MG63 (cell line): ENCODE data around the gene TPGS2. TPM values are rescaled to one million over a fixed set of nuclear protein-coding genes. Genes with fewer than 3 reads are reported as not detected.
"Not testable (repeated sequence)": the region's sequence is repeated elsewhere in the genome, so short reads cannot be mapped to it uniquely, and the experiment has no call there.

ENCODE experiments used
- DNase-seq: peaks from one replicate; pipeline ENCODE4 v3.0.0-alpha.2; 2020
- H3K27me3 ChIP-seq: fragments of 250-450 bp; sonication (Bioruptor Pico); 2 replicates; pipeline ENCODE4 v1.5.1; 2020; ENCODE audit warnings: mild to moderate bottlenecking, moderate library complexity
- H3K36me3 ChIP-seq: fragments of 250-450 bp; sonication (Bioruptor Pico); 2 replicates; pipeline ENCODE4 v1.5.1; 2020; ENCODE audit warnings: mild to moderate bottlenecking, moderate library complexity
- H3K4me3 ChIP-seq: fragments of 250-450 bp; sonication (Bioruptor Pico); 2 replicates; pipeline ENCODE4 v1.5.1; 2020; ENCODE audit warnings: mild to moderate bottlenecking, moderate library complexity
- H3K9me3 ChIP-seq: fragments of 250-450 bp; sonication (Bioruptor Pico); 2 replicates; pipeline ENCODE4 v1.5.1; 2020; ENCODE audit warnings: mild to moderate bottlenecking, moderate library complexity
- total RNA-seq: library from RNA; depleted of rRNA; stranded (reverse); fragments of >200 nt; shearing (Covaris generic); gene quantifications from 2 replicates; pipeline ENCODE4 v1.2.3, GENCODE V29; 2014; ENCODE audit warnings: low replicate concordance; rRNA removed

Gene TPGS2, protein sequence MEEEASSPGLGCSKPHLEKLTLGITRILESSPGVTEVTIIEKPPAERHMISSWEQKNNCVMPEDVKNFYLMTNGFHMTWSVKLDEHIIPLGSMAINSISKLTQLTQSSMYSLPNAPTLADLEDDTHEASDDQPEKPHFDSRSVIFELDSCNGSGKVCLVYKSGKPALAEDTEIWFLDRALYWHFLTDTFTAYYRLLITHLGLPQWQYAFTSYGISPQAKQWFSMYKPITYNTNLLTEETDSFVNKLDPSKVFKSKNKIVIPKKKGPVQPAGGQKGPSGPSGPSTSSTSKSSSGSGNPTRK
- total RNA-seq, result 127 and 137 TPM in 2 replicates

DNA sequence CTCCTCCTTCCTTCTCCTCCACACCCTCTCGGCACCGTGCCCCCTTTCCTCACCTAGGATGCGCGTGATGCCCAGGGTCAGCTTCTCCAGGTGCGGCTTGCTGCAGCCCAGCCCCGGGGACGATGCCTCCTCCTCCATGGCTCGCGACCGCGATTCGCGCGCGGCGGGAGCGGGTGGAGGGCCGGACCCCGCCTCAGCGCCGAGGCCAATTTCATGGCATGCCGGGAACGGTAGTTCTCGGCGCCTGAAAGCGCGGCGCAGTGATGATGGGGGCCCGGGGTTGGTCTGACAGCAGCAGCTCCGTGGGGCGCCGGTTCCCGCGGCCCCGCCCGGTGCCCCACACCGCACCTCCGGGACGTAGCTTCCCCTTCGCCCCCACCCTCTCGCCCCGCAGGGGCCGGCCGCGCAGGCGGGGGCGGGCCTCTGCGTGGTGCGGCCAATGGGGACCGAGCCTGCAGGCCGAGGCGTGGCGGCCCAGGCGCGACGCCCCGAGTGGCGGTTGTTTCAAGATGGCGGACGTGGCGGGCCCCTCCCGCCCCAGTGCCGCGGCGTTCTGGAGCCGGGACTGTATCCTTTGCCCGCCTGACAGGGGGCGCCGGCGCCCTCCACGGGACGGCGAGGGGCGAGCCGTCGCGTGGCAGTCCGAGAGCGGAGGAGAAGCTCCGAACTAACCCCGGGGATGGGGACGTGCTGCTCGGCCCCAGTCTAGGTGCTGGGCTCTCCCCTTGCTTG lies at the start of gene TPGS2, which contains the start of gene KIAA1328:
TSS of gene TPGS2 (minus strand) at position 373 of the 732 bp plus-strand sequence. CDS start at position 138, 235 bp downstream.
TSS of gene KIAA1328 (plus strand) at position 498 of the 732 bp plus-strand sequence. CDS start at position 510, 12 bp downstream.
- peak; percentile 88 for DNase-seq
- peaks cover 2% of the 10 kb centered on the region for H3K36me3 ChIP-seq
- peak within 1 kb of the TSS; percentile 97 for H3K4me3 ChIP-seq
- H3K9me3 ChIP-seq, result no peaks in the 10 kb centered on the region
- no peaks in the 10 kb centered on the region for H3K27me3 ChIP-seq

DNA sequence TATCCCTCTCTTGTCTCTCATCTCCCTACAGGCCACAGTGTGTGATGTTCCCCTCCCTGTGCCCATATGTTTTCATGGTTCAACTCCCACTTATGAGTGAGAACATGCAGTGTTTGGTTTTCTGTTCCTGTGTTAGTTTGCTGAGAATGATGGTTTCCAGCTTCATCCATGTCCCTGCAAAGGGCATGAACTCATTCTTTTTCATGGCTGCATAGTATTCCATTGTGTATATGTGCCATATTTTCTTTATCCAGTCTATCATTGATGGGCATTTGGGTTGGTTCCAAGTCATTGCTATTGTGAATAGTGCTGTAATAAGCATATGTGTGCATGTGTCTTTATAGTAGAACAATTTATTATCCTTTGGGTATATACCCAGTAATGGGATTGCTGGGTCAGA lies 45.0 kb upstream of the TPGS2 start:
- DNase-seq, result not testable (repeated sequence)

DNA sequence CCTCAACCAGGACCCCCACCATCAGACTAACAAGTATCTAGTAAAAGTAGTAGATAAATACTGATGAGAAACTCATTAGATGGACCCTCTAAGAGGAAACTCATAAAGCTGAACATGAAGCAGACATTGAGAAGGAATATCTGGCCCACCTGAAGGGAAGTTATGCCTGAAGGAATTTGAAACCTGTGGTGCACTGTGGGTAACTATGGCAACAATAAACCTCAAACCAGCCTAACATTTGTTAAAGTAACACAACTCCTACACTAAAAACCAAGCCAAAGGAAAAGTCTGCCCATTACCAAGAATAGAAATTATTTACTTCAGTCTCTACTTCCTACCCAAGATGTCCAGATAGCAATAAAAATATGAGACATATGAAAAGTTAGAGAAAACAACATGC lies 43.5 kb upstream of the TPGS2 start:
- H3K4me3 ChIP-seq, result no peak overlapping the region
- no peaks in the 10 kb centered on the region for H3K9me3 ChIP-seq
- H3K36me3 ChIP-seq, result no peaks in the 10 kb centered on the region
- no peak for DNase-seq
- H3K27me3 ChIP-seq, result no peaks in the 10 kb centered on the region

More for the DNA sequence above, 45.0 kb upstream of the TPGS2 start:
- H3K27me3 ChIP-seq, H3K9me3 ChIP-seq, H3K4me3 ChIP-seq, H3K36me3 ChIP-seq: not testable (repeated sequence)

DNA sequence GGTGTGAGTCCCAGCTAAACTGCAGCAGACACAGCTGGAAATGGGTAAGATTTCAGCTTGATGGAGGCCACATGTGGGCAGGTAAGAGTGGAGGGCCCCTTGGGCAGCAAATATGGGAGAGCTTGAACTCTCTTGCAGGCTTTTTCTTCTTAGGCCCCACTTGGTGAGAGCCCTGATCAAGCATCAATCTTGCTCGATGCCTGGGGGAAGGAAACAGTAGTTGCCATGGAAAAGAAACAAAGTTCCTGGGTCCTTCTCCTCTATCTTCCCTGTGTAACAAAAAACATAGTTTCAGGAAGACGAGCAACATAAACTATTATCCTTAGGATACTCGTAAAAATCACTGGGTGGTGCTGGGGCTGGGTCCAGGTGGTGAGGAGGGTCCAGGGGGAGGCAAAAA lies 43.0 kb upstream of the TPGS2 start:
- no peaks in the 10 kb centered on the region for H3K36me3 ChIP-seq
- no peak for DNase-seq

DNA sequence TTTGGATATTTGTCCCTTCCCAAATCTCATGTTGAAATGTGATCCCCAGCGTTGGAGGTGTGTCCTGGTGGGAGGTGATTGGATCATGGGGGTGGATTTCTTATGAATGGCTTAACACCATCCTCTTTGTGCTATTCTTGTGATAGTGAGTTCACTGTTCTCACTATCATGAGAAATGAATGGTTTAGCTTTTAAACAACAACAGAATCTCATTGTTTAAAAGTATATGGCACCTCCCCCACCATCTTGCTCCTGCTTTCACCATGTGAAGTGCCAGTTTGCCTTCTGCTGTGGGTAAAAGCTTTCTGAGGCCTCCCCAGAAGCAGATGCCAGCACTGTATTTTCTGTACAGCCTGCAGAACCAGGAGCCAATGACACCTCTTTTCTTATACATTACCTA lies 38.3 kb upstream of the TPGS2 start:
- Histone ChIP-seq H3K27me3 (no peaks in the 10 kb centered on the region), H3K36me3 (no peaks in the 10 kb centered on the region), H3K9me3 (no peaks in the 10 kb centered on the region), H3K4me3 (no peak overlapping the region)
- DNase-seq, result no peak

More for the DNA sequence above, 43.0 kb upstream of the TPGS2 start:
- Histone ChIP-seq H3K9me3 (no peaks in the 10 kb centered on the region), H3K4me3 (no peak overlapping the region), H3K27me3 (no peaks in the 10 kb centered on the region)

DNA sequence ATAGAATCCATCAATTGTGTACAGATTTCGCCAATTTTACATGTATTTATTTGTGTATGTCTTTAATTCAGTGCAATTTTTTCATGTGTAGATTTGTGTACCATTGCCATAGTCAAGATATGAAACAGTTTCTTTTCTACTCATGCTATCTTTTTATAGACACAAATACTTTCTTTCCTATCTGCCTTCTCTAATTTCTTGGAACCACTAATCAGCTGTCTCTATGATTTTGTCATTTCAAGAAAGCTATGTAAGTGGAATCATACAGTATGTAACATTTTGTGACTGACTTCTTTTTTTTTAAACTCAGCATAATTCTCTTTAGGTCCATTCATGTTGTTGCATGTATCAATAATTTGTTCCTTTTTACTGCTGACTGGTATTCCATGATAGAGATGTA lies 33.4 kb upstream of the TPGS2 start:
- DNase-seq, result no peak
- Histone ChIP-seq H3K27me3 (no peaks in the 10 kb centered on the region), H3K4me3 (no peak overlapping the region), H3K36me3 (no peaks in the 10 kb centered on the region), H3K9me3 (no peaks in the 10 kb centered on the region)

DNA sequence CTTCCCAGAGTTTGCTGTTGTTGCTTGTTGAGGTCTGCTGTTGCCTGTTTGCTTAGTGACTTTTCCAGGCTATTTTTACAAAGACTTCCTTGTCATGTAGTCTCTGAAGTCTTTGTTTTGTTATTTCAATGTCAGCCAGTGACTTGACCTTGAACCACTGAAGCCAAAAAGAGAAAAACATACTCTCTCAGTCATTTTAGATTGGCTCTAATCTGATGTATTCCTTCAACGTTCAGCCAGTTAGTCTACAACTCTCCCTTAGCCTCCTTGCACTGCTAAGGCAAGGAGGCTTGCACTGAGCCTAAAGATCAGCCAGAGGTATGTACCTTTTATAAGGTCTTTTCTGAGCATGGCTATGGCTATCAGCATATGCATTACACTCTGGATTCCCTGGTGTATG lies 28.0 kb upstream of the TPGS2 start:
- Histone ChIP-seq H3K27me3 (no peaks in the 10 kb centered on the region), H3K9me3 (peaks cover 4% of the 10 kb centered on the region), H3K4me3 (no peak overlapping the region), H3K36me3 (no peaks in the 10 kb centered on the region)
- DNase-seq, result no peak

DNA sequence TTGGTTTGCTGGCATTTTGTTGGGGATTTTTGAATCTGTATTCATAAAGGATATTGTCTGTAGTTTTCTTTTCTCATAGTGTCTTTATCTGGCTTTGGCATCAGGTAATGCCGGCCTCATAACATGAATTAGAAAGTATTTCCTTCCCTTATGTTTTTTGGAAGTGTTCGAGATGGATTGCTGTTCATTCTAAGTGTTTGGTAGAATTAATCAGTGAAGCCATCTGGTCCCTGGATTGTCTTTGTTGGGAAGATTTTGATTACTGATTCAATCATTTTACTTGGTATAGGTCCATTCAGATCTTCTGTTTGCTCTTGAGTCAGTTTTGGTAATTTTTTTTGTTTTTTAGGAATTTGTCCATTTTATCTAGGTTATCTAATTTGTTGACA lies 22.4 kb upstream of the TPGS2 start:
- Histone ChIP-seq H3K36me3 (no peaks in the 10 kb centered on the region), H3K4me3 (no peak overlapping the region), H3K27me3 (no peaks in the 10 kb centered on the region), H3K9me3 (peaks cover 6% of the 10 kb centered on the region)
- no peak for DNase-seq

DNA sequence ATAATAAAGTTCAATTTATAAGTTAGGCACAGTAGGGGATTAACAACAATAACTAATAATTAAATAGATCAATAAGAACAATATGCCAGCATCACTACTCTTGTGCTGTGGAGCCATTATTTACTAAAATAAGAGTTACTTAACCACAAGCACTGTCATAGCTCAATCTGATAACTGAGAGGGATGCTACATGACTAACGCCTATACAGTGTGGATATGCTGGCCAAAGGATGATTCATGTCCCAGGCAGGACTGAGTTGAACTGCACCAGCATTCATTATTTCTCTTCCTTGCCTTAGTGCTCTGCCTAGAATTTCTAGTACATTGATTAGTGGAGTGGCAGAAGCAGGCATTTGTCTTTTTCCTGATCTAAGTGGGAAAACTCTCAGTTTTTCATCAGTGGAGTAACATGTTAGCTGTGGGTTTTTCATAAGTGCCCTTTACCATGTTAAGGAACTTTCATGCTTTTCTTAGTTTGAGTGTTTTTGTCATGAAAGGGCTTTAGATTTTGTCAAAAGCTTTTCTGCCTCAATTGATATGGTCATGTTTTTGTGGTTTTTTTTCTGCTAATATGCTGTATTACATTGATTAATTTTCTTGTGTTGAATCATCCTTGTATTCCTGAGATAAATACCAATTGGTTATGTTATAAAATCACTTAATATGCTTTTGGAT lies 21.9 kb upstream of the TPGS2 start:
- H3K27me3 ChIP-seq, result no peaks in the 10 kb centered on the region
- peaks cover 6% of the 10 kb centered on the region for H3K9me3 ChIP-seq
- no peak overlapping the region for H3K4me3 ChIP-seq
- peak; percentile 73 for DNase-seq
- H3K36me3 ChIP-seq, result no peaks in the 10 kb centered on the region

DNA sequence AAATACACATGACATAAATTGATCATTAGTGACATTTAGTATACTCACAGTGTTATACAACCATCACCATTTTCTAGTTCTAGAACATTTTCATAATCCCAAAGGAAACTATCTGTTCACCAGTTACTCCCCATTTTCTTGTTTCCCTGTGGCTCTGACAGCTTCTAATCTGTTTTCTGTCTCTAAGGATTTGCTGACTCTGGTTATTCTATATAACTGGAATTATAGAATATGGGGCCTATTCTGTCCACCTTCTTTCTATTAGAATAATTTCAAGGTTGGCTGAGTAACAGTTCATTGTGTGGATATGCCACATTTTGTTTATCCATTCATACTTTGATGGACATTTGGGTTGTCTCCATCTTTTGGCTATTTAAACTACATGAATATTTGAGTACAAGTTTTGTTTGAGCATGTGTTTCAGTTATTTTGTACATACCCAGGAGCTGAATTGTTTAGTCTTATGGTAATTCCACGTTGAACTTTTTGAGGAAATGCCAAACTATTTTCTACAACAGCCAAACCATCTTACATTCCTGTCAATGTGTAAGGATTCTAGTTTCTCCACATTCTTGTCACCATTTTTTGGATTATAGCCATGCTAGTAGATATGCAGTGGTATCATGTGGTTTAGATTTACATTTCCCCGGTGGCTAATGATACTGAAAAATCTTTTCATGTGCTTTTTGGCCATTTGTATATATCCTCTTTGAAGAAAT lies 20.6 kb upstream of the TPGS2 start:
- no peak for DNase-seq

DNA sequence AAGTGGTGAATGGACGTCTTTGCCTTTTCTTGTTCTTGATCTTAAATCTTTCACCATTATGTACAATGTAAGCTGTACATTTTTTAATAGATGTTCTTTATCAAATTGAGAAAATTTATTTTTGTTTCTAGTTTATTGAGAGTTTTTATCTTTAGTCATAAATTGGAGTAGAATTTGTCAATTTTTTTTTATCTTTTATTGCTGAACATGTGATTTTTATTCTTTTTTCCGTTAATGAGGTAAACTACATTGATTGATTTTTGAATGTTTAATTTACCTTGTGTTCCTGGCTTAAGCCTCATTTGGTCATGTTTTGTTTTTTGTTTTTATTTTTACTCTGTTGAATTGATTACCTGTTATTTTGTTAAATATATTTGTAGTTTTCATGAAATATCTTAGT lies 19.8 kb upstream of the TPGS2 start:
- no peaks in the 10 kb centered on the region for H3K27me3 ChIP-seq
- H3K9me3 ChIP-seq, result peaks cover 6% of the 10 kb centered on the region
- H3K36me3 ChIP-seq, result no peaks in the 10 kb centered on the region
- no peak for DNase-seq
- no peak overlapping the region for H3K4me3 ChIP-seq

More for the DNA sequence above, 20.6 kb upstream of the TPGS2 start:
- Histone ChIP-seq H3K27me3 (no peaks in the 10 kb centered on the region), H3K4me3 (no peak overlapping the region), H3K9me3 (peaks cover 6% of the 10 kb centered on the region), H3K36me3 (no peaks in the 10 kb centered on the region)

DNA sequence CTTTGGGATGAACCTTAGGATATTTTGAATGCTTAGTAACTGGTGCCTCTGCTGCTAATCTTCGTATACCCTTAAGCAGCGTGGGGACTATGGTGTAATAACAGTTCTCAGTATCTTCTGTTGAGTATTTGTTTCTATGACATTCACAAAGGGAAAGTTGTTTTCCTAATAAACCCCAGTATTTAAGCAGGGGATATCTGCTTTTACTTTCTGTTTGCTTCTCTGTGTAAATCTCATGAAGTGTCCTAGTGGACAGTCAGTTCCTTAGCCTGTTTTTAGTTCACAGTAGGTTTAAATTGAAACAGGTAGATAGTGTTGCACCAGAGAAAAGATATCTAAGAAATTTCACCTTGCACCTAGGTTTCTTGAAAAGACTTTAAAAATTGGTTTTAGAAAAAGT lies 15.0 kb upstream of the TPGS2 start:
- Histone ChIP-seq H3K36me3 (no peaks in the 10 kb centered on the region), H3K9me3 (no peaks in the 10 kb centered on the region), H3K27me3 (no peaks in the 10 kb centered on the region), H3K4me3 (no peak overlapping the region)
- no peak for DNase-seq

DNA sequence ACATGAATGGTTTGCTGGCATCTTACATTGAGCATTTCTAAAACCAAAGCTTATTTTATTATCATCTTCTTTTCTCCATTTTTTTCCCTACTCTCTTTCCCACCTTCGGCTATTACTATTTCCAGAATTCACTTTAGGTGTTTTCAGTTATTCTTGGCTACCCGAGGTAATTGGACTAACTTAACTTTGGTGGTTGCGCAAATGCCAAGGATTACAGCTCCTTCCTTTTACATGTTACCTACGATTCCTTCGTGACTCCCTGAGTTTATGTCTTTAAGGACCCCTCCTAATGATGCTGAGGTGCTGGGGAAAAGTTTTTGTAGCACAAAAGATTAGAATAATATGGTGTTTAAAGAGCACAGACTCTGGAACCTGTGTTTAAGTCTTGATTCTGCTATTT lies 14.4 kb upstream of the TPGS2 start:
- no peaks in the 10 kb centered on the region for H3K36me3 ChIP-seq
- DNase-seq, result no peak
- H3K4me3 ChIP-seq, result no peak overlapping the region
- H3K9me3 ChIP-seq, result no peaks in the 10 kb centered on the region; the same call in 1 of the 2 replicates
- H3K27me3 ChIP-seq, result no peaks in the 10 kb centered on the region

DNA sequence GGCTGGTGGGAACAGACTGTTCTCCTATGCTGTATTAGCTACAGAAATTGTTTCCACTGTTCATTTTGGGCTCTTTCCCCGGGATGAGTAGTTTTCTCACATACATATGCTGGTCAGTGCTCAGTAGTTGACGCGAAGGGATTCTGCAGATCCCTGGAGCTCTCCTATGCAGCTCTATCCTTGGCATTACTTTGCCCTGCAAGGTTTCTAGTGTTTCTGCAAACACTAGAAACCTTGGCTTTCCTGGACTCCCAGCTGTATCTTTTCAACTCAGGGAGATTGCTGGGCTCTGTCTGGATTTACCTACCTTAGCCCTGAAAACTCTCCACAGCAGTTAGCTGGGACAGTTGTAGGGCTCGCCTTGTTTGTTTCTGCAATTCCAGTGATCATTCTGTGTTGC lies 11.0 kb upstream of the TPGS2 start:
- no peak for DNase-seq
- Histone ChIP-seq H3K27me3 (no peaks in the 10 kb centered on the region), H3K4me3 (no peak overlapping the region), H3K36me3 (no peaks in the 10 kb centered on the region), H3K9me3 (no peaks in the 10 kb centered on the region; the same call in 1 of the 2 replicates)

DNA sequence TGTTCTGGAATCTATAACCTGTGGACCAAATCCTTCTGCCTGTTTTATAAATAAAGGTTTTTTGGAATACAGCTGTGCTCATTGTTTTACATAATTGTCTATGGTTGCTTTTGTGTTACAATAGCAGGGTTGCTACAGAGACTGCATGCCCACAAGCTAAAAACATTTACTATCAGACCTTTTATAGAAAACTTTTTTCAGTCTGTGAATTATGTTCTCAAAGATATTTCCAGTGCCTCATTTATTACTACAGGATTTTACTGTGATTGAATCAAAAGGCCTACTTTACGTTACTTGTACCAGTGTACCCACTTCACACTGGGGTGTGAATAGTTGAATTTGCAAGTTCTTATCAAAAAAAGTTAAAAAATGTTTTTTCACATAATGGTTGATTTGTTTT lies 7.1 kb upstream of the TPGS2 start:
- DNase-seq, result no peak
- Histone ChIP-seq H3K9me3 (no peaks in the 10 kb centered on the region; the same call in 1 of the 2 replicates), H3K36me3 (no peaks in the 10 kb centered on the region), H3K4me3 (no peak overlapping the region), H3K27me3 (no peaks in the 10 kb centered on the region)

DNA sequence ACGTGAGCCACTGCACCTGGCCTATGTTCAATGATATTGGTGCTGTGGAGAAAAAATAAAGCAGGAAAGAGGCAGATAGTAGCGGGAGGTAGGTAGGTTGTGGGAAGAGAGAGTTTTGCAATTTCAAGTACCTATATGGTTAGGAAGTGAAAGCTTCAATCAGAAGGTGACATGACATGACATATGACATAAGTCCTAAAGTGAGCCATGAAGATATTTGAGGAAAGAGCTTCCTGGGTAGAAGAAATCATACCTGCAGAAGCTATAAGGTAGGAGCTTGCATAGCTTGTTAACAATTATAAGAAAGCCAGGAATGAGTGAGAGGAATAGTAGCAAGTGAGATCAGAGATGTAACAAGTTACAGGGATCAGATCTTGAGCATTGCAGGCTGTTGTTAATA lies 4.3 kb upstream of the TPGS2 start:
- H3K36me3 ChIP-seq, result no peaks in the 10 kb centered on the region

DNA sequence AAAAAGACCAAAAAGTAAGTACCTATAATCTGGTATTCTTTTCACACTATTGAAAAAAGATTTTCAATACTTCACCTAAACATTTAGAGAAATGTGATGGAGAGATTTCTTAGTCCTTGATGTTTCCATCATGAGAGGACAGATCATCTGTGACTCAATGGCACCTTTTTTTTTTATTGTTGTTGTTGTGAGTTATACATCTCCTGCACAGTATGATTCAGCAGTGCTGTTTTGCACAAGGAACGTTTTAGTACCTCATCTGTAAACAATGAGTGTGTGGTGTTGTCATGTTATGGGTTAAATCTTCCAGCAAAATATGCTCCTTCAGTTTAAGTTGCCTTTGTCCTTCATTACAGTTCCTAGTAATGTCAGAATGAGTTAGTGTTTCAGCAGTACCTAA lies 2.3 kb upstream of the TPGS2 start:
- no peaks in the 10 kb centered on the region for H3K27me3 ChIP-seq
- no peak overlapping the region for H3K4me3 ChIP-seq
- H3K9me3 ChIP-seq, result no peaks in the 10 kb centered on the region
- H3K36me3 ChIP-seq, result peaks cover under 1% of the 10 kb centered on the region
- no peak for DNase-seq

More for the DNA sequence above, 4.3 kb upstream of the TPGS2 start:
- Histone ChIP-seq H3K9me3 (no peaks in the 10 kb centered on the region; the same call in 1 of the 2 replicates), H3K4me3 (no peak overlapping the region), H3K27me3 (no peaks in the 10 kb centered on the region)
- no peak for DNase-seq
